CD14-positive monocyte (primary cell): ENCODE results near the gene CTRB1. TPM values are rescaled to one million over a fixed set of nuclear protein-coding genes. Genes with fewer than 3 reads are reported as not detected.
"Not testable (repeated sequence)": the region's sequence is repeated elsewhere in the genome, so short reads cannot be mapped to it uniquely, and the experiment has no call there.

Experiments used
- DNase-seq, 3 donors: peaks; one replicate each; pipeline ENCODE4 v3.0.0-alpha.2; 2011 to 2022
- H2AFZ ChIP-seq: 2 replicates; pipeline ENCODE4 v1.6.0; 2012; ENCODE audit warnings: mild to moderate bottlenecking, low read depth, low read length, inconsistent platforms; ENCODE audit not compliant: insufficient read depth, poor library complexity, severe bottlenecking
- H3K27ac ChIP-seq, 2 donors: 1 replicate in 1 of 2; 2 replicates in 1 of 2; pipeline ENCODE4 v1.5.1; 2012 to 2013; ENCODE audit warnings: low read length in 2 of 2, control low read depth in 1 of 2, inconsistent platforms in 1 of 2, low read depth in 1 of 2, mild to moderate bottlenecking in 1 of 2
- H3K27me3 ChIP-seq, 2 donors: one replicate each; pipeline versions ENCODE4 v1.6.0 to v1.6.1; 2011 to 2013; ENCODE audit warnings: low read length in 2 of 2; ENCODE audit not compliant: control insufficient read depth in 2 of 2, insufficient read depth in 2 of 2
- H3K36me3 ChIP-seq, 2 donors: replicated peaks in 1 of 2; 1 replicate in 1 of 2; 2 replicates in 1 of 2; pipeline versions ENCODE4 v1.5.1 to v1.6.1; 2012 to 2013; ENCODE audit warnings: low read length in 2 of 2, control low read depth in 1 of 2, inconsistent platforms in 1 of 2, mild to moderate bottlenecking in 1 of 2; ENCODE audit not compliant: insufficient read depth in 2 of 2, control insufficient read depth in 1 of 2
- H3K4me1 ChIP-seq, 2 donors: 1 replicate in 1 of 2; 2 replicates in 1 of 2; pipeline versions ENCODE4 v1.5.1 to v1.6.1; 2012 to 2013; ENCODE audit warnings: low read length in 2 of 2, control low read depth in 1 of 2, inconsistent platforms in 1 of 2, mild to moderate bottlenecking in 1 of 2, moderate library complexity in 1 of 2; ENCODE audit not compliant: insufficient read depth in 2 of 2, control insufficient read depth in 1 of 2
- H3K4me2 ChIP-seq: replicated peaks from 2 replicates; pipeline ENCODE3; 2012; ENCODE audit warnings: low read length, moderate library complexity, mild to moderate bottlenecking; ENCODE audit not compliant: poor library complexity, severe bottlenecking; ENCODE audit errors: extremely low read depth
- H3K4me3 ChIP-seq, 3 experiments: fragments of 200-600 bp in 1 of 3; sonication (generic) in 1 of 3; replicated peaks in 1 of 3; 1 replicate in 2 of 3; 2 replicates in 1 of 3; pipeline ENCODE4 v1.5.1; 2011 to 2013; ENCODE audit warnings: low read length in 3 of 3, mild to moderate bottlenecking in 3 of 3, control low read depth in 2 of 3, low read depth in 2 of 3, inconsistent platforms in 1 of 3, moderate library complexity in 1 of 3
- H3K79me2 ChIP-seq: 2 replicates; pipeline ENCODE4 v1.6.0; 2012; ENCODE audit warnings: mild to moderate bottlenecking, control low read depth, inconsistent platforms, low read length, moderate library complexity; ENCODE audit not compliant: insufficient read depth
- H3K9ac ChIP-seq: 2 replicates; pipeline ENCODE4 v1.6.0; 2017; ENCODE audit warnings: low read length, mild to moderate bottlenecking; ENCODE audit not compliant: insufficient read depth, poor library complexity, severe bottlenecking
- H3K9me3 ChIP-seq, 2 donors: replicated peaks in 1 of 2; 1 replicate in 1 of 2; 2 replicates in 1 of 2; pipeline versions ENCODE4 v1.5.1 to v1.6.1; 2012 to 2013; ENCODE audit warnings: low read length in 2 of 2, control low read depth in 1 of 2; ENCODE audit not compliant: control insufficient read depth in 1 of 2, insufficient read depth in 1 of 2
- H4K20me1 ChIP-seq: 2 replicates; pipeline ENCODE4 v1.6.0; 2012; ENCODE audit warnings: mild to moderate bottlenecking, low read length, control low read depth, moderate library complexity; ENCODE audit not compliant: insufficient read depth
- H3K27ac Mint-ChIP-seq, 7 donors: one replicate each; pipeline ENCODE4 v1.8.0; 2020; ENCODE audit warnings: mild to moderate bottlenecking in 7 of 7, mixed read lengths in 7 of 7, moderate library complexity in 6 of 7, inconsistent platforms in 2 of 7
- H3K27me3 Mint-ChIP-seq, 3 donors: one replicate each; pipeline ENCODE4 v1.8.0; 2021 to 2022; ENCODE audit warnings: low read depth in 3 of 3, mild to moderate bottlenecking in 3 of 3, mixed read lengths in 3 of 3, moderate library complexity in 3 of 3, inconsistent platforms in 1 of 3
- H3K36me3 Mint-ChIP-seq, 2 donors: one replicate each; pipeline ENCODE4 v1.8.0; 2020; ENCODE audit warnings: mixed read lengths in 2 of 2, inconsistent platforms in 1 of 2, mild to moderate bottlenecking in 1 of 2
- H3K4me1 Mint-ChIP-seq: one replicate; pipeline ENCODE4 v1.8.0; 2020; ENCODE audit warnings: mild to moderate bottlenecking, mixed read lengths
- H3K4me3 Mint-ChIP-seq, 2 donors: one replicate each; pipeline ENCODE4 v1.8.0; 2020; ENCODE audit warnings: mild to moderate bottlenecking in 2 of 2, mixed read lengths in 2 of 2, moderate library complexity in 1 of 2
- H3K9me3 Mint-ChIP-seq, 7 donors: one replicate each; pipeline ENCODE4 v1.8.0; 2020 to 2022; ENCODE audit warnings: mixed read lengths in 7 of 7, mild to moderate bottlenecking in 6 of 7, moderate library complexity in 6 of 7, inconsistent platforms in 2 of 7
- WGBS: methylation state at CpG from one replicate; pipeline ENCODE4 v1.1.5; 2013; ENCODE audit warnings: missing lambda C conversion rate; ENCODE audit not compliant: insufficient coverage; 5-methylcytosine and 5-hydroxymethylcytosine counted together
- intact Hi-C, 2 donors: fragments of 100-400 bp; cut with micrococcal nuclease; formaldehyde crosslinking; loops; one replicate each; pipeline versions ENCODE4 v1.15.0 to v1.15.1; 2023
- polyA plus RNA-seq, 3 donors: library from polyadenylated mRNA; depleted of rRNA in 1 of 3; unstranded in 2 of 3; stranded (reverse) in 1 of 3; fragments of 300-500 nt in 2 of 3; fragments of >200 nt in 1 of 3; fragmentation: Illumina TruSeq in 2 of 3; gene quantifications; 1 replicate in 2 of 3; 2 replicates in 1 of 3; pipeline ENCODE4 v1.2.3, GENCODE V29; 2012 to 2021

CTRB1 gene
- polyA plus RNA-seq, 3 donors, result not detected

GRCh38 chr16:75205438-75205837, 13.3 kb upstream of the CTRB1 start:
- DNase-seq, H3K4me1 ChIP-seq, H3K4me3 Mint-ChIP-seq, H3K36me3 ChIP-seq, H2AFZ ChIP-seq, H3K9me3 Mint-ChIP-seq, H3K27ac ChIP-seq, intact Hi-C loops, H3K9me3 ChIP-seq, H3K4me2 ChIP-seq, H3K79me2 ChIP-seq, H3K9ac ChIP-seq, H3K4me1 Mint-ChIP-seq, H3K36me3 Mint-ChIP-seq, H3K27ac Mint-ChIP-seq, H4K20me1 ChIP-seq, H3K4me3 ChIP-seq: not testable (repeated sequence)
- H3K27me3 ChIP-seq, result peaks cover 0 to 25% of the 10 kb centered on the region in 2 donors
- WGBS, result no CpG with 5 or more reads among the region's 19 CpGs
- peaks cover 46 to 71% (median 50%) of the 10 kb centered on the region in 3 donors for H3K27me3 Mint-ChIP-seq

DNA sequence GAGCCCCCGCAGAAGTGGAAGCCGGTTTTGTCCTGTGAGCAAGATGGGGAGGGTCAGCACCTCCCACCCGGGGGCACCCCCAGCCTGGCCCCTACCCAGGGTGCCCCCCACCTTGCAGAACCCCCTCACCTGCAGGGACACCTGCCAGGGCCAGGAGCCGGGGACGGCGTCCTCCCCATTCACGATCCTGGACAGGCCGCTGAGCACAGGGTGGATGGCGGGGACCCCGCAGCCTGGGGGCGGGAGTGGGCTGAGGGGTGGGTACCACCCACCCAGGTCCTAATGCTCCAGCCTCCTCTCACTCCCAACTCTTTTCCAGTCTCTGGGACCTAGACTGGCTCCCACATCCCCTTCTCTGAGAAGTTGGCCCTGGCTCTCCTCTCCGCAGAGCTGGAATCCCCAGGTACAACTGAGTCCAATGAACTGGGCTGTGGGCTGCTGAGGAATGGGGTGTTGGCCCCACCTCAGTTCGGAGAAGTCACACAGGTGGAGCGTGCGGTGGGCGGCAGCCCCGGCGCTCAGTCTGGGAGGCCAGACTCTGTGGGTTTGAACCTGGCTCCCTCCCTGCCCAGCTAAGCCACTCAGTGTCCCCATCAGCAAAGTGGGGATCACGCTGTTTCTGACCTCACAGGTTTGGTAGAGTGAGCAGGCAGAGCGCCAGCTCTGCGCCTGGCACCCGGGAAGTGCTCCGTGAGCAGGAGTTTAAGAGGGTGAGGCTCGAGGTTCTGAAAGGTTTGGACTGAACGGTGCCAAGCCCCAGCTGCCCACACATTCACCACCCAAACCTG, 12.6 kb upstream of the CTRB1 start:
- H3K9me3 Mint-ChIP-seq, H2AFZ ChIP-seq, H3K4me1 ChIP-seq, H3K27ac Mint-ChIP-seq, H3K4me1 Mint-ChIP-seq, DNase-seq, H3K27ac ChIP-seq, H3K4me3 ChIP-seq, H3K36me3 ChIP-seq, H3K79me2 ChIP-seq, H3K9me3 ChIP-seq, H3K4me3 Mint-ChIP-seq, H3K4me2 ChIP-seq, H4K20me1 ChIP-seq, H3K36me3 Mint-ChIP-seq, H3K9ac ChIP-seq: not testable (repeated sequence)
- 89% methylated on average over 7 of the region's 25 CpGs for WGBS
- intact Hi-C loops, result loop anchor here in 1 of 2 donors (2.0 kb wide), 1 partner anchor 19 kb away; no protein-coding TSS in a partner anchor
- H3K27me3 ChIP-seq, result peaks cover 0 to 22% of the 10 kb centered on the region in 2 donors
- peaks cover 43 to 69% (median 46%) of the 10 kb centered on the region in 3 donors for H3K27me3 Mint-ChIP-seq
